Measurements from ENCODE around the gene TMEM145.

GRCh38 chr19:42344336-42344893, 31.3 kb downstream of the TMEM145 start:
- TF ChIP-seq POLR2A (IDR thresholded peaks at IDR 0.05; ENCODE audit: low read depth, low read length): no peak
- no peak for TF ChIP-seq POLR2AphosphoS5 (IDR thresholded peaks at IDR 0.05; ENCODE audit: low read depth, low read length)

Measured in GM12892 (cell line).